A204.1 (cell line): Measurements from ENCODE around the gene IFT88.

Source experiments
- FAIRE-seq: peaks from 2 replicates; lab custom pipeline; 2012; peaks lifted over from hg19 to GRCh38; lab: Jason Lieb, UNC

IFT88 gene

GRCh38 chr13:20686863-20687579 lies 120.1 kb downstream of the IFT88 start:
- FAIRE-seq, result no peak

DNA sequence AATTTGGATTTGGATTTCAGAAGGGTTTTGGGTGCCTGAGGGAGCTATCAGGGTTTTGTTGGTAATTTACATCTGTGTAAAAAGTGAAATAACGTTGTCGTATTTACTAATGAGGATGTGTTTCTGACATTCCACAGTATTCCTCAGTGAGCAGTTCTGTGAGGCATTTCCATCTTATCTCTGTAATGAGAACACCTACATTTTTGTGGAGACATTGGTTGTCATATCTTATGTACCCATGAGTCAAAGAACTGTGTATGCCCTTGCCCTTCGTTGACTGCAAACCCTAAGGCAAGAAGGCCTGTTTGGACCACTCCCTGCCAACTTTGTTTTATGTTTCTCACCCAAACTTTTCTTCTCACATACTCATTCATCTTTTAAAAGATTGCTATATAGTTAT lies 122.3 kb downstream of the IFT88 start:
- FAIRE-seq, result no peak

DNA sequence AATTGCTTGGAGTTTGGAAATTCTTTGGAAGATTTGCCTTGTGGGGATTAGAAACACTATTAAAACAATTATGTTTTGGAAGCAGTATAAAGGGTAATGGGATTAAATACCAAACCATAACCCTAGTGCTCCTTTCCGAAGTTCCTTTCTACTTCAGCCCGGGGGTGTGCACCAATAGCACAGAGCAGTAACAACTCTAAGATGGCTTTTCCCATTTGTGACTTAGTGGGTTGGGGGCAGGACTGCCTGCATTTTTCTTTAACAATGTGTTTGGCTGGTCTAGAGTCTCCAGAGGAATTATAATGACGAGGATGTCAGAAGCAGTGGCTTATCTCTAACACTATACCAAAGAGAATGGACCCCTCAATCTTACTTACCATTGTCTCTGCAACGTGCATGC lies 124.7 kb downstream of the IFT88 start:
- no peak for FAIRE-seq

DNA sequence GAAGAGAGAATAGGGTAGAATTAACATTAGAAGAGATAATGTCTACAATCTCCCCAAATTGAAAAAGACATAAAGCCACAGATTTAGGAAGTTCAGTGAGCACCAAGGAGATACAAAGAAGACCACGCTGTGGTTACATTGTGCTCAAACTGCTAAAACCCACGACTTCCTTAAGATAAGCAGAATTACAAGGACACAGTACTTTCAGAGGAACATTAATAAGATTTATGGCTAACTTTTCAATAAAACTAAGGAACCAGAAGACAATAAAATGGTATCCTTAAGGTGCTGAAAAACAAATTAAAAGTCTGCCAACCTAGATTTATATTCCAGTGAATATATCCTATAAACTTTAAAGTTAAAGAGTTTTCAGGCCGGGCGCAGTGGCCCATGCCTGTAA lies 129.1 kb downstream of the IFT88 start:
- no peak for FAIRE-seq

DNA sequence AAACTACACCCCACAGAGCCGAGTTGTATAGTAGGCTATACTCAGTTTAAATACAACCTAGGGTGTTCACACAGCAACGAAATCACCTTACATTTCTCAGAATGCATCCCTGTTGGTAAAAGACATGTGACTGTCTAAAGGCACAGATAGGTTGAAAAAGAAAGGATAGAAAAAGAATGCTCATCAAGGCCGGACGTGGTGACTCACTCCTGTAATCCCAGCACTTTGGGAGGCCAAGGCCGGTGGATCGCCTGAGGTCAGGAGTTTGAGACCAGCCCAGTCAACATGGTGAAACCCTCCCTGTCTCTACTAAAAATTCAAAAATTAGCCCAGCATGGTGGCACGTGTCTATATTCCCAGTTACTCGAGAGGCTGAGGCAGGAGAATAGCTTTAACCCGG lies 132.8 kb downstream of the IFT88 start:
- no peak for FAIRE-seq

DNA sequence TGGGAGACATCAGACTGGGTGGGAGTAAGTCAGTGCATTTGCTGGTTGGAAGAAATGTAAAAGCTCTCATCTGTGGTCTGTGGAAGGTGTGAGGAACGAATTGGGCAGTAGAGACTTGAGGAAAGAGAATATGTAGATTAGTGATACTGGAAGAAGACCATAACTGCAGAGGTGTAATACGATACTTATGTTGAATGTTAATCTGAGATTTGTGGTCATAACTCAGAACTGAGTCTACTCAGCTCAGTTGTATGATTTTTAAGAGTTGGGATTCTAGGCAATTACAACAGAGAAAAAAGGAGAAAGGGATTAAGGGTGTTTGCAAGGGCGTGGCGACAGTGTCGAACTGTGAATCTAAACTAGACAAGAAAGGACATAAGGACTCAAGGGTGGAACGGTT lies 133.3 kb downstream of the IFT88 start:
- FAIRE-seq, result no peak

DNA sequence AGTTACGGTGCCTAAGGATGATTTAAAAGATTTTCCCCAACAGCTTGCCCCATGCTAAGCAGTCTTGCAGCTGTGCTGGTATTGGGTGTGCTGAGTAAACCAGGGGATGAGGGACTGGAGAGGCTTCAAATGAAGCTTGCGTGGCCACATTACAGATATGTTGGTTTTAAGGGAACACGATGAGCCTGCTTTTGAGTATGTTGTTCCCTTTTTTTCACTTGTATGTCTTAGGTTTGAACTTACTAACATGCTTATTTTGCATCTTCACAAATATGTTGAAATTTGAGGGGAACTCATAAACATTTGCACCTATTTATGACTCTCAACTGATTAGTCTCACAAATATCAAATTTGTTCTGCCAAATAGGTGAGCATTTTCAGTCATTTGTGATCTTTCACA lies 134.5 kb downstream of the IFT88 start:
- no peak for FAIRE-seq

DNA sequence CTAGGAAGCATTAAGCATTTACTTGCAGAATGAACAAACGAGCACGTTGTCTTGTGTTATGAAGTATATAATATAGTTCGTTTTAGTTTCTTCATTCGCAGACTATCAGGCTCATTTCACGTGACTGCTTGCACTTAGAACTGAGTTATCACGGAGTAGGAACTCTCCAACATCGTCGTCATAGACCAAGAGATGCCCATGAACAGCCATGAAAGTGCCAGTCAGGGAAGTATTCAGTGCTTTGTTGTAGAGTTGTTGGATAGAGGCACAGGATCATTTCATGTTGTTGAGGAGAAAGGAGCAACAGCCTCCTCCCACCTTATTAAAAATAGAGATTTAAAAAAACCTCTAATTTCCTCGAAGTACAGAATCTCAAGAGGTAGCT lies 135.6 kb downstream of the IFT88 start:
- no peak for FAIRE-seq

DNA sequence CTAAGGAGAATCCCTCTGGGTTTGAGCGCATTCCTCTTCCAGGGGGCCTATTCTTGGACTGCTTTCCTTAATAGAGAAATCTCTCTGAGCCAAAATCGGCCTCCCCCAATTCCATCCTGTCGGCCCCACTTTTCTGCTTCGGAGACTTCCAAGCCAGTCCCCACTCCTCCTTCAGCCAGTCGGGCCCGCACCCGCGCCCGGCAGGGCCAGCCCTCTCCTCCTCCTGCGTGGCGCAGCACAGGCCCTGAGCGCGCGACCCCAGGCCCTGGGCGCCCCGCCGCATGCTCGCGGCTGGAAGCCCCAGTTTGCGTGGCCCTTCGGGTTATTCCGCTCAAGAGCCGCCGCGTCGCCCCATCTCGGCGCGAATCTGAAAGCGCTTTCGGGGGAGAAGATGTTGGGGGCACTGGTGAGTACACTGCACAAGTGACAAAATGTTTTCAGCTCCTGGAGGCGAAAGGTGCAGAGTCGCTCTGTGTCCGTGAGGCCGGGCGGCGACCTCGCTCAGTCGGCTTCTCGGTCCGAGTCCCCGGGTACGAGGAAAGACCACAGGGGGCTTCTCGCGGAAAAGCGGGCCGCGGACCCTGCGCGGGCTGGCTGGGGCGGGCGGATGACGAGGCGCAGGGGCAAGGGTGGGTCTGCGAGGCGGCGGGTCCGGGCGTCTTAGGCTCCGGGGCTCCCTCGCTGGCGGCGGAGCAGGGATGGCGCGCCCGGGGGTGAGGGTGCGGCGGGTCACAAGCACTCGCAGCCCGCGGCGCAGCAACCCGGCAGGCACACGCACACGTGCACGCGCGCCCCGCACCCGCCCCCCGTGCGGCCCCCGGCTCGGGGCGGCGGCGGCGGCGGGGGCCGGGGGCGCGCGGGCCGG lies 136.2 kb downstream of the IFT88 start, which contains the start of gene IL17D:
IL17D (plus strand) TSS at position 785 of the 865 bp plus-strand sequence. CDS start 303 bp downstream, outside the sequence.
- no peak for FAIRE-seq

DNA sequence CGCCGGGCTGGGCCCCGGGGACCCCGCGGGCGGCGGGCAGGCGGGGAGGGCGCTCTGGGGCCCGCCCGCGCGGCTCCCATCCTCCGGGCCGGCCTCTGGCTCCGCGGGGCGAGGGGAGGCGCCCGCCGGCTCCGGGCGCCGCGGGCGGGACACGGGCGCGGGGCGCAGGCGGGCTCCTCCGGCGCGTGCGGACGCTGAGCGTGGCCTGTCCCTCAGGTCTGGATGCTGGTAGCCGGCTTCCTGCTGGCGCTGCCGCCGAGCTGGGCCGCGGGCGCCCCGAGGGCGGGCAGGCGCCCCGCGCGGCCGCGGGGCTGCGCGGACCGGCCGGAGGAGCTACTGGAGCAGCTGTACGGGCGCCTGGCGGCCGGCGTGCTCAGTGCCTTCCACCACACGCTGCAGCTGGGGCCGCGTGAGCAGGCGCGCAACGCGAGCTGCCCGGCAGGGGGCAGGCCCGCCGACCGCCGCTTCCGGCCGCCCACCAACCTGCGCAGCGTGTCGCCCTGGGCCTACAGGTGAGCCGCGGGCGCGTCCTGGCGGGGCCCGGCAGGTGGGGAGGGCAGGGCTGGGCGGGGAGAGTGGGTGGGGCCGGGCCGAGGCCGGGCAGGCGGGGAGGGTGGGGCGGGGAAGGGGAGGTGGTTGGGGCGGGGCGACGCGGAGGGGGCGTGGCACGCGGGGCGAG lies 137.0 kb downstream of the IFT88 start:
- FAIRE-seq, result no peak

GRCh38 chr13:20704459-20705069 lies 137.6 kb downstream of the IFT88 start:
- FAIRE-seq, result no peak

GRCh38 chr13:20706661-20707060 lies 139.7 kb downstream of the IFT88 start:
- FAIRE-seq, result no peak

DNA sequence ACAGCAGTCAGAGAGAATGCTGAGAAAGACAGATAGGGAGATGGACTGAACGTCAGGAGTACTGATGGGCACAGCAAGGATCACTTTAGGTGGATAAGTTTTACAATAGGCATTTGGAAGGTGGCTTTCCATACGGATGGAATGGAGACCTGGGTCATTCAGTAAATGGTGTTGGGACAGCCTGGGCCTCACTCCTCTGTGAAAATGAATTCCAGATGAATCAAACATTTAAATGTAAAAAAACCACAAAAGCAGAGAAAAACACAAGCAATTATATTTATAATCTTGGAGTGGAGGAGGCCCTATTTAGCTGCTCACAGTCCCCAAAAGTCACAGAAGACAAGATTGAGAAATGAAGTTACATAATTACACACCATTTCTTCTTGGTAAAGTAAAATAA lies 141.3 kb downstream of the IFT88 start:
- no peak for FAIRE-seq

DNA sequence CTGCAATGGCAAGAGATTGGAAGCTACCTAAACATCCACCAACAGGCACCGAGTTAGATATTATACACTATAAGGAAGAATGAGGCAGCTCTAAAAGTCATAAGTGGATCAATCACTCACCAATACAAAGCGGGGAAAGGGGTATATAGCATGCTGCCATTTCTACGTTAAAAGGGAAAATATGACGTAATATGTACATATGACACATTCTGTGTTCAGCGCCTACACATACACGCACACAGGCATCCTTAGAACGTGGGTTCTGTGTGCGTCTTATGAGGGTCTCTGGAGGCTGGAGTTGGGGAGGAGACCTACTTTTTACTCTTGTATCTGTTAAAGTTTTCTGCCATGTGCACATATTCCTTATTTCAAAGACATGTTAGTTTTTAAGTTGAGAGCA lies 142.4 kb downstream of the IFT88 start:
- no peak for FAIRE-seq

DNA sequence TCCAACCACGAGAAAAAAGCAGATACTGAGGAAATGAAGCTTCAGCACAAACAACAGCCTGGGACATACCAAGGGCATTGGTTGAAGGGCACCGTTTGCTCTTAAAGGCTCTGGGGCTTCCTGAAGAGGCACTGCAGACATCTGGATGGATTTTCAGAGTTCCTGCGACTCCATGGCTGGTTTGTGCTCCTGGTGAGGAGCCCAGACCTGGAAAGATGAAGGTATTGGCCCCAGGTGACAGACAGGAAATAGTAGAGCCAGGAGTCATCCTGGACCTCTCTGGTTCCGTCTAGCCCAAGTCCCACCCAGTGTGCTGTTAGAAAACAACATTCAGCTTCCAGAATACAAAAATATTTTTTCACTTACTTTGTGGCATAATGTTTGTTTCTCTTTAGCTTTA lies 142.8 kb downstream of the IFT88 start:
- FAIRE-seq, result no peak

DNA sequence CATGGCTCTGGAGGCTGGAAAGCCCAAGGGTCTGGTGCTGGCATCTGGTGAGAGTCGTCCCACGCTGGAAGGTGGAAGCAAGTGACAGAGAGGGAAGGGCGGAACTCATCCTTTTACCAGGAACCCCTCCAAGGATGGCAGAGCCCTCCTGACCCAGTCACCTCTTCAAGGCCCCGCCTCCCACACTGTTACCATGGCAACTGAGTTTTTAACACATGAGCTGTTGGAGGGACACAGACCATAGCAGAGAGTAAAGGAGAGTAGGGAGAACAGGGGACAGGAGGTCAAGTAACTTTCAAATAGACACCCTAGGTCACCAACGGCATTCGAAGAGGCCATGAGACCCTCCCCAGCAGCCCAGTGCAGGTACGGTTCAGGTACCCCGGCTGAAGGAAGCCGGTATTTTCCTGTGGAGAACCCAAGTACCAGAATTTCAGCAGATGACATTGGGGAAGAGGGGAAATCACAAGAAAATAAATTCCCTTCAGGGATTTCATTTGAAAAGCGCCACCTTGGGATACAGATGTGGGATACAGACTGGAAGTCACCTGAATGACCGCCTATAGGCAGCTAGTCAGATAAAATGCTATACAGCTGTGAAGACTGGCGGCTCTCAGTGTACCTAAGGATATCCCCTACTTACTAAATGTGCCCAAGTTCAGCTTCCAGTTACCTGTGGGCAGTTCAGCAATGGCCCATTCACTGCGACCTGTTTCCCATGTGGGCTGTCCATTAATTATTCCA lies 144.5 kb downstream of the IFT88 start:
- no peak for FAIRE-seq

DNA sequence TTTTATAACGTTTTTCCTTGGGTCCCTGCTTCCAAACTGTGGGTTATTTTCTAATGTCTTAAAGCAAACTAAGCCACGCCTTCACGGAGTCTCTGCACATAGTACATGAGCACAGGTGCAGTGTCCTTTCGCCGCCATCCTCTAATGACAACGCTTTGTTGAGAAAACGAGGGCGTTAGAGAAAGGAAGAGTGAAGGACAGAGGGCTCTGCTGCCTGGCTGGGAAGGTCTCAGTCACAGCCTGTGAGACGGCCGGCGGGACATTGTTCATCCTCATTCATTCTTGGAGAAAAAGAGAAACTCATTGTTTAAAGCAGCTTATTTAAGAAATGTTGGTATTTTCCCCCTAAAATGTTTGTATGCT lies 146.0 kb downstream of the IFT88 start:
- no peak for FAIRE-seq

- no peak for FAIRE-seq
These were observed 146.8 kb downstream of the IFT88 start for GRCh38 chr13:20713751-20714150.

DNA sequence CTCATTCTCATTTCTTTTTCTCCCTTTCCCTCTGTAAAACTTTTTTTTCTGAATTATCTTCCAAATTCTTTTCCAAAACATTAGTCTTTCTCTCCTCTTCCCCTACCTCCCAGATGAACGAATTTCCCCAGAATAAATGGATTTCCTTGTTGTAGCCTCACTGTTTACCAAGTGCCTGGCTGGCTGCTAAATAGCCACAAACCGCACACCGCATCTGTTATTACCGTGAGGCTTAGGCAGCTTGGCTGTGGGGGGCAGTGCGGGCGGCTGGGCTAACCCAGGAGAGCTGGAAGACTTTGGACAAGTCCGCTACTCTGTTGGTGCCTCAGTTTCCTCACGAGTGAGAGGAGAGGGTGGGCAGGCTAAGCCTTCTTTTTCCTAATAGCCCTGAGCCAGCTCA lies 147.2 kb downstream of the IFT88 start:
- no peak for FAIRE-seq

DNA sequence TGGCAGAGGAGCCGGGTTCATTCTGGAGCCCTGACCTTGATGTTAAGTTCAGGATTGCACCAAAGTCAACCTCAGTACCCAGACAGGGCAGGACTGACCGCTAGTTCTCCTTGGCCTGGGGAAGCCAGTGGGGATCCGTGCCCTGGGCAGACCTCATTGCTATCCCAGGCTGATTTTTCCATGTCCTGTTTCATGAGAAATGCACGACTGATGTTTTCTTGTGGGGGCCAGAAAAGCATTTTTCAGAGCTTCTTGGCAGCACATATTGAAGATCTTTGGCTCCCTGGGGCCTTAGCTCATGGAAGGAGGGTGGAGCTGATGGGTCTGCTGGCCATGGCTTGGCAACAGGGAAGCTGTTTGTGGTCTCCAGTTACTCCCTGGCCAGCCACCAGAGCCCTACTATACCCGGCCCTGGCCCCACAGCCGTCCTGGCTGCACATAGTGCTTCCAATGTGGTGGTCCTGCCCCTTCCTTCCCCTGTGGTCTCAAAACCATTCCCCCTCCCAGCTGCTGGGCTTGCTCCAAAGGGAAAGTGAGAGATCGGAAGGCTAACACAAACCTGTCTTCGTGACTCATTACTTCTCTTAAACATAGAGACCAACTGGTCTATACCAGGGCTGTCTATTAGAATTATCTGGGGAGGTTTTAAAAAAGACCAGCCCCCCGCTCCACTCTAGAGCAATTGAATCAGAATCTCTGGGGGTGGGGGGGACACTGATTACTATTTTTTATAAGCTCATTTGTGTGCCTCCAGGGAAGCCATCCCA lies 147.8 kb downstream of the IFT88 start:
- FAIRE-seq, result no peak

GRCh38 chr13:20715330-20715712 lies 148.4 kb downstream of the IFT88 start:
- FAIRE-seq, result no peak
